GM12891 (cell line): Measurements from ENCODE around the gene NRG2.

Experiments
- PAX5 ChIP-seq: IDR thresholded peaks from 2 replicates; pipeline ENCODE4 v1.6.1; 2011; ENCODE audit warnings: low read length, moderate library complexity, mild to moderate bottlenecking; ENCODE audit not compliant: insufficient read depth, severe bottlenecking
- POLR2A ChIP-seq: IDR thresholded peaks from 2 replicates; pipeline ENCODE4 v1.6.1; 2011; ENCODE audit warnings: low read depth, low read length, control low read depth
- POLR2AphosphoS5 ChIP-seq: IDR thresholded peaks from 2 replicates; pipeline ENCODE4 v1.6.1; 2011; ENCODE audit warnings: low read depth, low read length, control low read depth
- POU2F2 ChIP-seq: IDR thresholded peaks from 2 replicates; pipeline ENCODE4 v1.6.1; 2011; ENCODE audit warnings: low read depth, mild to moderate bottlenecking, control low read depth, low read length, moderate library complexity
- SPI1 ChIP-seq: IDR thresholded peaks from 2 replicates; pipeline ENCODE4 v1.6.1; 2011; ENCODE audit warnings: low read depth, low read length, control low read depth
- TAF1 ChIP-seq: IDR thresholded peaks from 2 replicates; pipeline ENCODE4 v1.6.1; 2011; ENCODE audit warnings: low read depth, low read length, control low read depth

GRCh38 chr5:139851558-139851957, 191.5 kb downstream of the NRG2 start:
- TF ChIP-seq POLR2A (no peak), PAX5 (no peak), POLR2AphosphoS5 (no peak), TAF1 (no peak), SPI1 (no peak), POU2F2 (no peak)
